ENCODE measurements around the gene DNAH7.
"Not testable (repeated sequence)": the region's sequence is repeated elsewhere in the genome, so short reads cannot be mapped to it uniquely, and the experiment has no call there.

Gene DNAH7

DNA sequence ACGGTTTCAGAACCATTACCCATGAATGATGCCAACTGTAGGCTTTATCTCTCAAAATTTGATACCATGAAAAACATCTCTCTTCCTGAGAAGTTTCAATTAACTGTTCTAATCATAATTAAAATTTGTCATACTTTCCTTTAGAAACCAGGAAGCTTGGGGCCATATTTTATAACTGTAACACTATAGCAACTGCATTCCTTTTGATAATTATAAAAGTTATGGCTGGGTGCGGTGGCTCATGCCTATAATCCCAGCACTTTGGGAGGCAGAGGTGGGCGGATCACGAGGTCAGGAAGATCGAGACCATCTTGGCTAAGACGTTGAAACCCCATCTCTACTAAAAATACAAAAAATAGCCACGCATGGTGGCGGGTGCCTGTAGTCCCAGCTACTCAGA lies 70.6 kb downstream of the DNAH7 start:
- DNase-seq = no peak
- intact Hi-C loops (cut with DNase I) = no loop called here

DNA sequence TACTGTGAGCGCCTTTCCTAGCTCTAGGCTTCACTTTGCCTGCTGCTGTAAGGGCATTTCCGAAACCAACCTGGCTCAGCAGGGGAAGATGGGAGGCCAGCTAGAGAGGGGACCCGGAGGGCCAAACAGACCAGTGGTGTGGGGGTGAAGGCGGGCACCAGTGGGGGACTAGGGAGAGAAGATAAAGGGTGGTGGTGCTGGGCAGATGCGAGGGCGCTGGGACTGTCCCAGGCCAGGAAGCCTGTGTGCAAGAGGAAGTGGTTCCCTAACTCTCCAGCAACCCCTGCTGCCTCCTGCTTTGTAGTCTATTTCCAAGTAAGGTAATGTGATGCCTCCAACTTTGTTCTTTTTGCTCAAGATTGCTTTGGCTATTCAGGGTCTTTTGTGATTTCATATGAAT lies 73.1 kb downstream of the DNAH7 start:
- intact Hi-C loops (cut with DNase I) = no loop called here

DNA sequence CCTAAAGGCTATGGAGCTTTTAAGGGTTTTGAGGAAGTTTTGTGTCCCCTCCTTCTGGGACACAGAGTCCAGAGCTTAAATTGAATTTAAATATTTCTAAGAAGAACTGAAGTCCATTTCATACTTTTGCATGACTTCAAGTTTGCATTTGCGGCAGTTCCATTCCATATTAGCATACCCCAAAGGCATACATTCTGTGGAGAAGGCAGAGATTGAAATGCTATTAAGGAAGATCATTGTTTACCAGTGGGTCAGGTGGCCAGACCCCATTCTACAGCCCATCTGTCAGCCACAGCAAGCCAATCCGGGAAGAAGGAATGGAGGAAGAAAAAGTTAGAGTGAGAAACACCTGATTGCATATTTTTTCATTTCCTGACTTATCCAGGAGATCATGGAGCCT lies 75.0 kb downstream of the DNAH7 start:
- no peak for DNase-seq
- intact Hi-C loops (cut with DNase I) = no loop called here

More for the DNA sequence above, 73.1 kb downstream of the DNAH7 start:
- no peak for DNase-seq

- intact Hi-C loops (cut with DNase I) = no loop called here
- no peak for DNase-seq
Measured at GRCh38 chr2:195985741-195986140, 82.9 kb downstream of the DNAH7 start.

DNA sequence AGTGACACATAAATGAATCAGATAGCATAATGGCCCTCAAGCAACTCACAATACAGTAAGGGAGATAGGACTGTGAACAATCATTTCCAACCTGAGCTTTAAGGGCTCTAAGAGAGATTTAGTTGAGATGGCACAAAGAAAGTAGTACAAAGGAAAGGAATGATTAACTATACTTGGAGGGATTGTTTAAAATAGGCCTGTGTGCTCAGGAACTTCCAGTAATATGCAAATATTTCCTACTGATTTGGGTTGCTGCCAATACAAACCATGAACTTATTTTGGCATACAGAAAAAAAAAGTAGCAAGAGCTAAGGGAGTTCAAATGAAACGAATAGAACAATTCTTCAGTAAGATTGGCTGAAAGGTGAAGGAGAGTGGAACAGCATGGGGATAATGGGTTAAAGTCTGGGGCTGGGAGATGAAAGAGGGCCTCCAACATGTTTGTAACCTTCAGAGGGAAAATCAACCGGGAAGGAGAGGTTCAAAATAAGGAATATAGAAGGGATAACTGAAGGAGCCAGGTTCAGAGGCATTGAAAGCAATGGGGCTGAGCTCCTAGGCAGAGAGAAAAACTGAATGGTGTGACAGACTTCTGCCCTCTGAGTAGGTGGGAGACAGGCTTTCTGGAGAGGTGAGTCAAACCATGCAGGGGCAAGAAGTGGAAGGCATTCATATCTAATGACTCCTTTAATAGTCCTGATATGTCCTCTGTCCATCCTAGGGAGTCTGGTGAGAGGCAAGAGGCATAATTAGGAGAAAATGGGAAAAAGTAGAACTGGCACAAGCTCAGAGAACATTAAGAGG lies 83.5 kb downstream of the DNAH7 start:
- DNase-seq = no peak
- intact Hi-C loops (cut with DNase I) = no loop called here

DNA sequence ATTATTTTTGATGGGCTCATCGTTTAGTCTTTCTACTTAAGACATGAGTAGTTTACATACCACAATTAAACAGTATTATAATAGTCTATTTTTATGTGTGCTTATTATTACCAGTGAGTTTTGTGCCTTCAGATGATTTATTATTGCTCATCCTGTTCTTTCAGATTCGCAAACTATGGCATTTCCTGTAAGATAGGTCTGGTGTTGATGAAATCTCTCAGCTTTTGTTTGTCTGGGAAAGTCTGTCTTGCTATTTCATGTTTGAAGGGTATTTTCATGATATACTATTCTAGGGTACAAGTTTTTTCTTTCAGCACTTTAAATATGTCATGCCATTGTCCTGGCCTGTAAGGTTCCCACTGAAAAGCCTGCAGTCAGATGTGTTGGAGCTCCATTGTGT lies 101.3 kb downstream of the DNAH7 start:
- intact Hi-C loops (cut with DNase I) = no loop called here
- DNase-seq = no peak

DNA sequence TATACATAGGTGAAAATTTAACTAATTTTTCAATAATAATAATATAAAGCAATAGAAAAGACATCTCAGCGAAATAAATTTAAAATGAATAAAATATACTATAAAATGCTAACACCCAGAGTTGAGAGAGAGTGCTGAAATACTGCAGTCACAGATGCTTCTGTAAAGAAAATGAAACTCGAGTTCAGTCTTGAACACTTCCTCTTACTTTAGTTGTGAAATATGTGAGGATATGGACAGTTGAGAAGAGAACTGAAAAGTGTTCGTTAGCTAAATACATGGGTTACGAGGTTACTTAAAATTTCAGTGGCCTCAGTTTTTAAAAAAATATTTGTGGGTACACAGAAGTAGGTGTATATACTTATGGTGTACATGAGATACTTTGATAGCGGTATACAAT lies 106.8 kb downstream of the DNAH7 start:
- intact Hi-C loops (cut with DNase I) = no loop called here
- DNase-seq = no peak

- intact Hi-C loops (cut with DNase I) = no loop called here
- DNase-seq = no peak
Measured at GRCh38 chr2:195959341-195959740, 109.3 kb downstream of the DNAH7 start.

DNA sequence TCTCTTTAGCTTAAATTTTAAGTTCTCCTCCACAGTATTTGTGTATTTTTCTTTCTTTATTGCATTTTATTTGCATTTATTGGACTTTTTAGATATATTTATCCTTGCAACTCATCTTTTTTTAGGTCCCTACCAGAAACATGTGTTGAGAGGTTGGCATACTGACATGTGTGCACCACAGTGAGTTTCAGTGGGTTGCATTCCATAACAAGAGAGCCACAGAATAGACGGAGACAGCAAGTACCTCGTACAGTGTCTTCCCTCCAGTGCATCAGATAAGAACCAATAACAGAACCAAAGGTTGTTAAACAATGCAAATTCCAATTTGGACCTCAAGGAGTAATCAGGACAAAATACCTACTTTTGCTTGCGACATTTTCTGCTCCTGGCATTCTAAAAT lies 111.9 kb downstream of the DNAH7 start:
- intact Hi-C loops (cut with DNase I) = no loop called here
- no peak for DNase-seq

- no peak for DNase-seq
Measured at GRCh38 chr2:195945056-195945455, 123.6 kb downstream of the DNAH7 start.

GRCh38 chr2:195937176-195937575 lies 131.5 kb downstream of the DNAH7 start:
- DNase-seq = no peak
- intact Hi-C loops (cut with DNase I) = no loop called here

More at GRCh38 chr2:195945056-195945455, 123.6 kb downstream of the DNAH7 start:
- intact Hi-C loops (cut with DNase I) = no loop called here

GRCh38 chr2:195934484-195934883 lies 134.2 kb downstream of the DNAH7 start:
- intact Hi-C loops (cut with DNase I) = no loop called here
- no peak for DNase-seq

- intact Hi-C loops (cut with DNase I) = no loop called here
- DNase-seq = no peak
Measured at GRCh38 chr2:195929531-195929930, 139.1 kb downstream of the DNAH7 start.

- intact Hi-C loops (cut with DNase I) = no loop called here
- no peak for DNase-seq
Measured at GRCh38 chr2:195925120-195925519, 143.5 kb downstream of the DNAH7 start.

DNA sequence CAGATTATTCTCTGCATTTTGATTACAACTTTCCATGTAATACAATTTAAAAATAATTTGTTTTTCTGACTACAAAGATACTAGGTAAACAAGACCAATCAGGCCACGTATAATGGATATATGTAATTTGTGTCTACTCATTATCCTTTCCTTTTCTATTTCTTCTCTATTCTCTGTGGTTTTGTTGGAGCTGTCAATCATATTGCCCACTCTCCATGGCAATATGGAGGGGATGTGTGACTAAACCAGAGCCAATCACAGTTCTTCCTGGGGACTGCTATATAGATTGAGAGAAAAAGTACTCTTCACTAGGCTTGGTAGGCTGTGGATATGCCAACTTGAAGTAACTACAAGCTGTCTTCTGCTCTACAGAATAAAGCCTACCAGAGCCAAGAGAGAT lies 144.7 kb downstream of the DNAH7 start:
- DNase-seq = no peak
- intact Hi-C loops (cut with DNase I) = no loop called here

- DNase-seq; intact Hi-C loops (cut with DNase I): not testable (repeated sequence)
Measured at GRCh38 chr2:195917021-195917600, 151.5 kb downstream of the DNAH7 start.

- DNase-seq = no peak
- intact Hi-C loops (cut with DNase I) = no loop called here
Measured at GRCh38 chr2:195912079-195912478, 156.6 kb downstream of the DNAH7 start.

- intact Hi-C loops (cut with DNase I) = no loop called here
- no peak for DNase-seq
Measured at GRCh38 chr2:195910570-195910969, 158.1 kb downstream of the DNAH7 start.

GRCh38 chr2:195909926-195910325 lies 158.7 kb downstream of the DNAH7 start:
- intact Hi-C loops (cut with DNase I) = no loop called here
- DNase-seq = no peak

- no peak for DNase-seq
- intact Hi-C loops (cut with DNase I) = no loop called here
Measured at GRCh38 chr2:195907474-195907873, 161.2 kb downstream of the DNAH7 start.

DNA sequence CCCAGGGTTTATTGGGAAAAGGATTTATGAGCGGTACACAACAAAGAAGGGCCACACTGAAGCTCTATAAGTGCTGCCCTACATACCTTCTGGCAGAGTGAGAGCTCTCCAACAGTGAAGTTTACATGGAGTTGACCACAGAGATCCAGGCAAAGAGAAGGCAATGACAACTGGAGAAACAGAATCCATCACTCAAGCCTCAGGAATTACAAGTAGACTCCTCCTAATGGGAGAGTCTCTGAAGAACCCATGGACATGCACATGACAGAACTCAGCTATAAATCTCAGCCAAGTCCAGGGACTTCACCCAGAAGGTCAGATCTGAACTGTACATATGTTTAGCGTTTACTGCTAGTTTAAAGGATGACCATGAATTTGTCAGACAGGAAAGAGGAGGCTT lies 164.7 kb downstream of the DNAH7 start:
- intact Hi-C loops (cut with DNase I) = no loop called here
- no peak for DNase-seq
